Right renal cortex interstitium (tissue), 3 donors: Measurements from ENCODE around the gene LRRC57. TPM values are rescaled to one million over a fixed set of nuclear protein-coding genes. Genes with fewer than 3 reads are reported as not detected.

Experiments used
- DNase-seq, 3 donors: peaks; one replicate each; pipeline ENCODE4 v3.0.0-alpha.2; 2013; ENCODE audit warnings: low read depth in 3 of 3, low spot score in 2 of 3
- polyA plus RNA-seq, 3 donors: library from polyadenylated mRNA; unstranded; fragments of 120-200 nt; gene quantifications; one replicate each; pipeline ENCODE4 v1.2.1, GENCODE V29; 2013; ENCODE audit not compliant: insufficient read length in 3 of 3

The LRRC57 gene
- polyA plus RNA-seq, 3 donors, result 21.8 to 23.8 (median 23.5) TPM

- no peak for DNase-seq
These were observed 5.0 kb upstream of the LRRC57 start for GRCh38 chr15:42553554-42553953.

GRCh38 chr15:42549741-42550392 is 1.3 kb upstream of the LRRC57 start:
- no peak for DNase-seq

- peak in 1 of 3 donors; percentile 74 for DNase-seq
These were observed 469 bp upstream of the LRRC57 start for GRCh38 chr15:42549032-42549491.

- DNase-seq, result peak in 1 of 3 donors; percentile 23
These were observed 710 bp downstream of the LRRC57 start for GRCh38 chr15:42547918-42548248.

GRCh38 chr15:42544853-42545629 is 3.6 kb downstream of the LRRC57 start:
- no peak for DNase-seq

GRCh38 chr15:42533246-42533645 is 15.3 kb downstream of the LRRC57 start:
- no peak for DNase-seq

- DNase-seq, result no peak
These were observed 19.6 kb downstream of the LRRC57 start for GRCh38 chr15:42528970-42529369.

GRCh38 chr15:42523331-42523730 is 25.3 kb downstream of the LRRC57 start:
- no peak for DNase-seq

GRCh38 chr15:42511007-42511391 is 37.6 kb downstream of the LRRC57 start:
- no peak for DNase-seq

- DNase-seq, result no peak
These were observed 38.2 kb downstream of the LRRC57 start for GRCh38 chr15:42510258-42511006.

- no peak for DNase-seq
These were observed 40.3 kb downstream of the LRRC57 start for GRCh38 chr15:42508263-42508690.

GRCh38 chr15:42507514-42507913 is 41.1 kb downstream of the LRRC57 start:
- no peak for DNase-seq

- no peak for DNase-seq
These were observed 44.0 kb downstream of the LRRC57 start for GRCh38 chr15:42504631-42505030.

GRCh38 chr15:42503825-42504224 is 44.8 kb downstream of the LRRC57 start:
- DNase-seq, result no peak

- no peak for DNase-seq
These were observed 46.1 kb downstream of the LRRC57 start for GRCh38 chr15:42502477-42502876.

- DNase-seq, result no peak
These were observed 48.6 kb downstream of the LRRC57 start for GRCh38 chr15:42499858-42500609.

- DNase-seq, result no peak
These were observed 50.2 kb downstream of the LRRC57 start for GRCh38 chr15:42498212-42499068.

- peak; percentile 84 to 87 (median 86) for DNase-seq
These were observed 53.0 kb downstream of the LRRC57 start, which contains the start of gene SNAP23 for GRCh38 chr15:42495361-42496212. SNAP23 (plus strand) TSS chr15:42495634; CDS start chr15:42511847, 16,213 bp downstream.

GRCh38 chr15:42494998-42495360 is 53.6 kb downstream of the LRRC57 start:
- peak in 1 of 3 donors; percentile 41 for DNase-seq
